IMR-90 (cell line): Measurements from ENCODE around the gene SIGLEC9. TPM values are rescaled to one million over a fixed set of nuclear protein-coding genes. Genes with fewer than 3 reads are reported as not detected.

Experiments
- ATAC-seq: fragments of 200-7000 bp; cut with Tn5 transposase; 2 replicates; pipeline ENCODE4 v1.9.1; 2020; ENCODE audit warnings: low read depth, mild to moderate bottlenecking, moderate library complexity
- BruUV-seq: library from RNA; stranded (reverse); fragments of 400-500 nt; replicated peaks from 2 replicates; lab custom pipeline; 2021; lab: Mats Ljungman, UMichigan
- CTCF ChIA-PET: fragments of 300-600 bp; formaldehyde crosslinking; extraction: SDS; loops from one replicate; lab custom pipeline; 2021; ENCODE audit warnings: antibody characterized with exemption; lab: Yijun Ruan, JAX
- POLR2A ChIA-PET: fragments of 300-600 bp; sonication (Branson Sonifier 250); formaldehyde crosslinking; loops from one replicate; lab custom pipeline; 2022; ENCODE audit warnings: antibody characterized with exemption; ENCODE audit not compliant: unreplicated experiment; lab: Charles Lee
- DNase-seq: peaks from one replicate; pipeline ENCODE4 v3.0.0; 2013
- H2AFZ ChIP-seq: replicated peaks from 2 replicates; pipeline ENCODE3; 2013; ENCODE audit warnings: low read length, mild to moderate bottlenecking; ENCODE audit not compliant: poor library complexity
- H2AK5ac ChIP-seq: 2 replicates; pipeline ENCODE4 v1.6.1; 2013; ENCODE audit warnings: low read depth, low read length, inconsistent platforms
- H2AK9ac ChIP-seq: replicated peaks from 2 replicates; pipeline ENCODE3; 2013; ENCODE audit warnings: mild to moderate bottlenecking, low read depth, low read length, moderate library complexity; ENCODE audit not compliant: poor library complexity
- H2BK120ac ChIP-seq: 2 replicates; pipeline ENCODE4 v1.6.1; 2013; ENCODE audit warnings: low read depth, low read length, inconsistent platforms
- H2BK15ac ChIP-seq: 3 replicates; pipeline ENCODE4 v1.6.1; 2013; ENCODE audit warnings: low read depth, low read length, inconsistent platforms
- H2BK20ac ChIP-seq: 2 replicates; pipeline ENCODE4 v1.6.1; 2013; ENCODE audit warnings: low read depth, mild to moderate bottlenecking, inconsistent platforms, low read length, moderate library complexity
- H2BK5ac ChIP-seq: 2 replicates; pipeline ENCODE4 v1.6.1; 2013; ENCODE audit warnings: mild to moderate bottlenecking, low read depth, low read length, inconsistent platforms; ENCODE audit not compliant: poor library complexity, severe bottlenecking
- H3K14ac ChIP-seq: replicated peaks from 2 replicates; pipeline ENCODE4 v1.6.1; 2013; ENCODE audit warnings: low read depth, low read length, inconsistent platforms
- H3K18ac ChIP-seq: 2 replicates; pipeline ENCODE4 v1.6.1; 2013; ENCODE audit warnings: low read depth, low read length, control low read depth
- H3K23ac ChIP-seq: 2 replicates; pipeline ENCODE4 v1.6.1; 2013; ENCODE audit warnings: low read depth, low read length, inconsistent platforms
- H3K27ac ChIP-seq: 2 replicates; pipeline ENCODE4 v1.5.1; 2013; ENCODE audit warnings: mild to moderate bottlenecking, control low read depth, low read length; ENCODE audit not compliant: insufficient read depth
- H3K27me3 ChIP-seq: 2 replicates; pipeline ENCODE4 v1.6.1; 2013; ENCODE audit warnings: low read length; ENCODE audit not compliant: control insufficient read depth, insufficient read depth
- H3K36me3 ChIP-seq: 2 replicates; pipeline ENCODE4 v1.6.1; 2013; ENCODE audit warnings: low read length, mixed read lengths; ENCODE audit not compliant: control insufficient read depth, insufficient read depth
- H3K4ac ChIP-seq: 2 replicates; pipeline ENCODE4 v1.6.1; 2013; ENCODE audit warnings: low read depth, low read length, inconsistent platforms
- H3K4me1 ChIP-seq: 2 replicates; pipeline ENCODE4 v1.6.1; 2013; ENCODE audit warnings: low read length, mixed read lengths; ENCODE audit not compliant: control insufficient read depth, insufficient read depth
- H3K4me2 ChIP-seq: 2 replicates; pipeline ENCODE4 v1.6.1; 2013; ENCODE audit warnings: low read depth, mild to moderate bottlenecking, control low read depth, low read length, moderate library complexity
- H3K4me3 ChIP-seq: 2 replicates; pipeline ENCODE4 v1.5.1; 2013; ENCODE audit warnings: low read depth, mild to moderate bottlenecking, control low read depth, low read length, moderate library complexity; ENCODE audit not compliant: insufficient read depth
- H3K56ac ChIP-seq: 2 replicates; pipeline ENCODE4 v1.6.1; 2013; ENCODE audit warnings: low read length, inconsistent platforms; ENCODE audit not compliant: insufficient read depth; ENCODE audit errors: extremely low read depth
- H3K79me1 ChIP-seq, 2 experiments: 2 replicates each; pipeline ENCODE4 v1.6.1; 2013; ENCODE audit warnings: low read length in 2 of 2, inconsistent platforms in 1 of 2, low read depth in 1 of 2
- H3K9ac ChIP-seq: 2 replicates; pipeline ENCODE4 v1.6.1; 2013; ENCODE audit warnings: low read depth, low read length, control low read depth
- H3K9me1 ChIP-seq: 2 replicates; pipeline ENCODE4 v1.6.1; 2013; ENCODE audit warnings: low read length, inconsistent platforms; ENCODE audit not compliant: insufficient read depth
- H3K9me3 ChIP-seq: 2 replicates; pipeline ENCODE4 v1.6.1; 2013; ENCODE audit warnings: low read length; ENCODE audit not compliant: control insufficient read depth, insufficient read depth
- H4K20me1 ChIP-seq: 2 replicates; pipeline ENCODE4 v1.6.1; 2013; ENCODE audit warnings: low read length, inconsistent platforms; ENCODE audit not compliant: insufficient read depth
- H4K5ac ChIP-seq: 2 replicates; pipeline ENCODE4 v1.6.1; 2013; ENCODE audit warnings: mild to moderate bottlenecking, low read depth, low read length, control low read depth
- H4K8ac ChIP-seq, 2 experiments: 2 replicates each; pipeline ENCODE4 v1.6.1; 2013; ENCODE audit warnings: low read depth in 2 of 2, low read length in 2 of 2, control low read depth in 1 of 2, inconsistent platforms in 1 of 2
- H4K91ac ChIP-seq: 2 replicates; pipeline ENCODE4 v1.6.1; 2013; ENCODE audit warnings: low read depth, low read length, inconsistent platforms; ENCODE audit not compliant: insufficient read depth
- BHLHE40 ChIP-seq: fragments of 150-350 bp; IDR thresholded peaks from 2 replicates; pipeline ENCODE4 v1.6.1; 2016; ENCODE audit warnings: mild to moderate bottlenecking, low read depth, low read length
- CEBPB ChIP-seq: IDR thresholded peaks from 2 replicates; pipeline ENCODE4 v1.6.1; 2012; ENCODE audit warnings: low read depth, low read length, improper control_type of control experiment
- CHD1 ChIP-seq: IDR thresholded peaks from 2 replicates; pipeline ENCODE4 v1.6.1; 2012; ENCODE audit warnings: low read depth, low read length, improper control_type of control experiment
- FOS ChIP-seq: fragments of 150-350 bp; IDR thresholded peaks from 2 replicates; pipeline ENCODE4 v1.6.1; 2016; ENCODE audit warnings: low read depth, low read length
- MAFK ChIP-seq: IDR thresholded peaks from 2 replicates; pipeline ENCODE4 v1.6.1; 2012; ENCODE audit warnings: low read depth, low read length, improper control_type of control experiment
- MAZ ChIP-seq: IDR thresholded peaks from 2 replicates; pipeline ENCODE4 v1.6.1; 2012; ENCODE audit warnings: low read depth, mild to moderate bottlenecking, low read length, improper control_type of control experiment, moderate library complexity, borderline replicate concordance
- MXI1 ChIP-seq: IDR thresholded peaks from 2 replicates; pipeline ENCODE4 v1.6.1; 2012; ENCODE audit warnings: low read depth, mild to moderate bottlenecking, low read length, moderate library complexity, borderline replicate concordance
- NFE2L2 ChIP-seq: fragments of 150-350 bp; IDR thresholded peaks from 2 replicates; pipeline ENCODE4 v1.6.1; 2016; ENCODE audit warnings: low read depth, mild to moderate bottlenecking, low read length
- POLR2A ChIP-seq: IDR thresholded peaks from 2 replicates; pipeline ENCODE4 v1.6.1; 2012; ENCODE audit warnings: mild to moderate bottlenecking, low read depth, low read length
- RAD21 ChIP-seq: IDR thresholded peaks from 2 replicates; pipeline ENCODE4 v1.6.1; 2012; ENCODE audit warnings: low read length, improper control_type of control experiment
- RCOR1 ChIP-seq: IDR thresholded peaks from 2 replicates; pipeline ENCODE4 v1.6.1; 2012; ENCODE audit warnings: mild to moderate bottlenecking, low read length, improper control_type of control experiment; ENCODE audit not compliant: insufficient replicate concordance
- RFX5 ChIP-seq: IDR thresholded peaks from 2 replicates; pipeline ENCODE4 v1.8.0; 2012; ENCODE audit warnings: low read depth, mild to moderate bottlenecking, low read length, moderate library complexity
- SMC3 ChIP-seq: fragments of 150-350 bp; IDR thresholded peaks from 2 replicates; pipeline ENCODE4 v1.6.1; 2016; ENCODE audit warnings: low read depth, mild to moderate bottlenecking, antibody characterized with exemption, low read length, moderate library complexity
- USF2 ChIP-seq: fragments of 150-350 bp; IDR thresholded peaks from 2 replicates; pipeline ENCODE4 v1.6.1; 2017; ENCODE audit warnings: mild to moderate bottlenecking, antibody characterized with exemption, low read length, low read depth
- WGBS, 2 experiments: methylation state at CpG; one replicate each; pipeline versions ENCODE4 v1.1.5 to v1.1.7; 2013; ENCODE audit warnings: missing lambda C conversion rate in 2 of 2; ENCODE audit not compliant: insufficient read length in 1 of 2; ENCODE audit errors: extremely low coverage in 2 of 2; 5-methylcytosine and 5-hydroxymethylcytosine counted together
- dilution Hi-C: fragments of 300-500 bp; cut with HindIII; formaldehyde crosslinking; loops from one replicate; pipeline ENCODE4 v1.14.3; 2018; ENCODE audit warnings: low sequenced_read_pairs; ENCODE audit not compliant: unreplicated experiment
- in situ Hi-C: fragments of 300-500 bp; cut with MboI; formaldehyde crosslinking; loops from 3 replicates; pipeline ENCODE4 v1.14.3; 2019; ENCODE audit warnings: low sequenced_read_pairs, inconsistent platforms, mixed read lengths
- intact Hi-C: fragments of 100-400 bp; cut with micrococcal nuclease; formaldehyde crosslinking; loops from 2 replicates; pipeline ENCODE4 v1.10.0; 2022
- polyA plus RNA-seq, 3 experiments: library from polyadenylated mRNA; depleted of rRNA; stranded (reverse); fragments of >200 nt; gene quantifications; 2 replicates each; pipeline ENCODE4 v1.2.3, GENCODE V29; 2012; ENCODE audit warnings: low replicate concordance in 1 of 3
- total RNA-seq: library from RNA; depleted of rRNA; stranded (reverse); fragments of >200 nt; gene quantifications from 2 replicates; pipeline ENCODE4 v1.2.3, GENCODE V29; 2012
- TF ChIP-seq, protein P1 (sequence below): fragments of 150-350 bp; IDR thresholded peaks from 2 replicates; pipeline ENCODE4 v1.6.1; 2016; ENCODE audit warnings: low read depth, mild to moderate bottlenecking, low read length, moderate library complexity, borderline replicate concordance
- TF ChIP-seq, protein P2 (sequence below): conservative IDR thresholded peaks from 2 replicates; pipeline ENCODE4 v1.5.1; 2012; ENCODE audit warnings: mild to moderate bottlenecking, low read depth, low read length, improper control_type of control experiment

The SIGLEC9 gene
- total and polyA plus RNA-seq, 2 of the 4 experiments (the other 2 are of a cell fraction) = 0.03 TPM; not detected in 1

GRCh38 chr19:51083181-51083580, 41.5 kb upstream of the SIGLEC9 start:
- no peaks in the 10 kb centered on the region for H3K36me3 ChIP-seq
- H3K9me1 ChIP-seq = no peaks in the 10 kb centered on the region
- H4K20me1 ChIP-seq = no peaks in the 10 kb centered on the region
- in situ Hi-C loops = no loop called here
- H2AFZ ChIP-seq = no peak overlapping the region
- H3K4me2 ChIP-seq = no peak overlapping the region
- DNase-seq (no peak), ATAC-seq (no peak)
- H2BK120ac ChIP-seq = no peak overlapping the region
- no peak overlapping the region for H4K8ac ChIP-seq
- no peak overlapping the region for H2AK5ac ChIP-seq
- H3K27me3 ChIP-seq = no peaks in the 10 kb centered on the region
- no peak overlapping the region for H3K4me3 ChIP-seq
- WGBS, 2 experiments = 13% methylated on average over 4 of the region's 4 CpGs; no CpG with 5 or more reads in 1 of the 2 experiments
- no peak overlapping the region for H3K9ac ChIP-seq
- intact Hi-C loops = no loop called here
- no peak overlapping the region for H2BK5ac ChIP-seq
- dilution Hi-C loops = no loop called here
- H3K18ac ChIP-seq = no peak overlapping the region
- TF ChIP-seq CHD1 (no peak), SMC3 (no peak), NFE2L2 (no peak), BHLHE40 (no peak), FOS (no peak), MAZ (no peak), MXI1 (no peak), RAD21 (no peak), RCOR1 (no peak), POLR2A (no peak), CEBPB (no peak), MAFK (no peak), USF2 (no peak), RFX5 (no peak)
- TF ChIP-seq, protein P1, sequence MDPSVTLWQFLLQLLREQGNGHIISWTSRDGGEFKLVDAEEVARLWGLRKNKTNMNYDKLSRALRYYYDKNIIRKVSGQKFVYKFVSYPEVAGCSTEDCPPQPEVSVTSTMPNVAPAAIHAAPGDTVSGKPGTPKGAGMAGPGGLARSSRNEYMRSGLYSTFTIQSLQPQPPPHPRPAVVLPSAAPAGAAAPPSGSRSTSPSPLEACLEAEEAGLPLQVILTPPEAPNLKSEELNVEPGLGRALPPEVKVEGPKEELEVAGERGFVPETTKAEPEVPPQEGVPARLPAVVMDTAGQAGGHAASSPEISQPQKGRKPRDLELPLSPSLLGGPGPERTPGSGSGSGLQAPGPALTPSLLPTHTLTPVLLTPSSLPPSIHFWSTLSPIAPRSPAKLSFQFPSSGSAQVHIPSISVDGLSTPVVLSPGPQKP = no peak
- TF ChIP-seq, protein P2, sequence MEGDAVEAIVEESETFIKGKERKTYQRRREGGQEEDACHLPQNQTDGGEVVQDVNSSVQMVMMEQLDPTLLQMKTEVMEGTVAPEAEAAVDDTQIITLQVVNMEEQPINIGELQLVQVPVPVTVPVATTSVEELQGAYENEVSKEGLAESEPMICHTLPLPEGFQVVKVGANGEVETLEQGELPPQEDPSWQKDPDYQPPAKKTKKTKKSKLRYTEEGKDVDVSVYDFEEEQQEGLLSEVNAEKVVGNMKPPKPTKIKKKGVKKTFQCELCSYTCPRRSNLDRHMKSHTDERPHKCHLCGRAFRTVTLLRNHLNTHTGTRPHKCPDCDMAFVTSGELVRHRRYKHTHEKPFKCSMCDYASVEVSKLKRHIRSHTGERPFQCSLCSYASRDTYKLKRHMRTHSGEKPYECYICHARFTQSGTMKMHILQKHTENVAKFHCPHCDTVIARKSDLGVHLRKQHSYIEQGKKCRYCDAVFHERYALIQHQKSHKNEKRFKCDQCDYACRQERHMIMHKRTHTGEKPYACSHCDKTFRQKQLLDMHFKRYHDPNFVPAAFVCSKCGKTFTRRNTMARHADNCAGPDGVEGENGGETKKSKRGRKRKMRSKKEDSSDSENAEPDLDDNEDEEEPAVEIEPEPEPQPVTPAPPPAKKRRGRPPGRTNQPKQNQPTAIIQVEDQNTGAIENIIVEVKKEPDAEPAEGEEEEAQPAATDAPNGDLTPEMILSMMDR = no peak
- H2AK9ac ChIP-seq = no peak overlapping the region
- H3K27ac ChIP-seq = no peak overlapping the region
- H4K5ac ChIP-seq = no peak overlapping the region
- H3K4ac ChIP-seq = no peak overlapping the region
- H3K9me3 ChIP-seq = no peaks in the 10 kb centered on the region; the same call in none of the 2 replicates
- H3K14ac ChIP-seq = no peak overlapping the region
- H3K4me1 ChIP-seq = no peaks in the 10 kb centered on the region
- BruUV-seq = no TSS peak
- ChIA-PET CTCF (no interaction called here), POLR2A (no interaction called here)
- no peak overlapping the region for H2BK15ac ChIP-seq
- no peaks in the 10 kb centered on the region for H3K79me1 ChIP-seq
- H3K56ac ChIP-seq = no peak overlapping the region
- no peak overlapping the region for H4K91ac ChIP-seq
- H3K23ac ChIP-seq = no peak overlapping the region
- no peak overlapping the region for H2BK20ac ChIP-seq
